RPMI7951 (cell line): ENCODE results near the gene CROCC2. TPM values are rescaled to one million over a fixed set of nuclear protein-coding genes. Genes with fewer than 3 reads are reported as not detected.

ENCODE experiments used
- DNase-seq: peaks from one replicate; pipeline ENCODE4 v3.0.0-alpha.2; 2012; ENCODE audit warnings: low read depth
- total RNA-seq: library from RNA; depleted of rRNA; stranded (reverse); fragments of >200 nt; shearing (Covaris generic); gene quantifications from 2 replicates; pipeline ENCODE4 v1.2.3, GENCODE V29; 2014

The CROCC2 gene
- total RNA-seq, 1 experiment from 2014 or later = 0.12 TPM

DNA sequence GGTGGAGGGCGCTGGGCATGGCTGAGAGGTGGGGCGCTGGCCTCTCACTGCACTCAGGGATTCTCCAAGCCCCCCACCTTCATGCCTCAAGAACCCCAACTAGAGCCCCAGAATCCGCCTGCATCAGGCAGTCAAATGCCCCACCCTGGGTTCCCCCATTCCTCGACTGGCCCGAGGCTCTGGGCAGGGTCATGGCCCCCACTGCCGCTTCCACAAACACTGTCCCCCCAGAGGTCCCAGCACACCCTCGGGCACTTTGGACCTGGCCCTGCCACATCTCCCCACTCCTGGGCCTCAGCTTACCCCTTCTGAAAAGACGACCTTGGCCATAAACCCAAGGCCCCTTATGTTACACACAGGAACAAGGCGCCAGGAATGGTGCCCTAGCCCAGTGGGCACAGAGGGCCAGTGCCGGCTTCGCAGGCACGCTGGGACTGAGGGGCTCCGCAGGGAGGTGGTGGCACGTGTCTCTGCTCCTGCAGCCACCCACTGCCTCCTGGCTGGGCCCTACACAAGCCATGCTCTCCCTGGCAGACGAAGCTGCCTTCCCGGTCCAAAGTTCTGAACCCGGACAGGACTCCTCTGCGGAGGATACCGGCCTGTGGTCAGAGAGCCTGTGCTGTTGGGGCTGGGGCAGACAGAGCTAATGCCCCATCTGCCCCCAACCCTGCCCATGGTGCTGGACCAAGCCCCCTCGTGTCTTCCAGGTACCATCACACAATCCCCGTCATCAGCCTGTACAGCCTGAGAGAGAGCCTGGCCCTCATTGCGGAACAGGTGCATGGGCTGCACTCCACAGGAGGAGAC is 30.7 kb upstream of the CROCC2 start:
- DNase-seq = no peak

GRCh38 chr2:240876035-240876474 is 30.1 kb upstream of the CROCC2 start:
- DNase-seq = no peak

DNA sequence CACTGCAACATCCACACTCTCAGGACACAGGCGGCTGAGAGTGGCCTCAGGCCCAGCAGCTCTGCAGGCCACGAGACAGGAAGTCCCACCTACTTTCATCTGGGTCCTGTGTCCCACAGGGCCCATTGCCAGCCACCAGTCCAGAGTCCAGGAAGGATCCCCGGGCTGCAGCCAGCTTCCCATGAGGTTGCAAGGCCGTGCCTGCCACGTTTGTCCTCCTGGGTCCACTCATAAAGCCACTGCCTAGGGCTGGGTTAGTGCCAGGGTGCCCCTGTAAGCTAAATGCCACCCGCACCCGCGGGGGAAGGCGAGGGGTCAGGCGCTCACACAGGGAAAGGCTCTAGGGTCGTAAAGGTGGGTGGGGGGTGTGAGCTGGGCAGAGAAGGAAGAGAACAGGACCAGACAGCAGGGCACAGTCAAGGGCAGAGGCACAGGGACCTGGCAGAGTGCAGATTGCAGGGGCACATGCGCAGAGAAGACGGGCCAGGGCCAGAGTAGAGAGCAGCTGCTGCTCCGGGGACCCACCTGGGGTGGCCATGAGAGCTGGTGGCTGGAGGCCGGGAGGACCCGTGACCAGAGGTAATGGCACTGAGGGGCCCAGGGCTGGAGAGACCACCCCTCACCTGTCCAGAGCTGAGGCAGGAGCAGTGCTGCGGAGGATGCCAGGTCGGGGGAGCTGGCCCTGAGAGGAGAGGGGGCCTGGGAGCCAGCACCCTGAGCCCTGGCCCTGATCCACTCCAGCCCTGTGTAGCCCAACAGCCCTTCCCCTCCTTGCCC is 29.5 kb upstream of the CROCC2 start:
- DNase-seq = no peak

DNA sequence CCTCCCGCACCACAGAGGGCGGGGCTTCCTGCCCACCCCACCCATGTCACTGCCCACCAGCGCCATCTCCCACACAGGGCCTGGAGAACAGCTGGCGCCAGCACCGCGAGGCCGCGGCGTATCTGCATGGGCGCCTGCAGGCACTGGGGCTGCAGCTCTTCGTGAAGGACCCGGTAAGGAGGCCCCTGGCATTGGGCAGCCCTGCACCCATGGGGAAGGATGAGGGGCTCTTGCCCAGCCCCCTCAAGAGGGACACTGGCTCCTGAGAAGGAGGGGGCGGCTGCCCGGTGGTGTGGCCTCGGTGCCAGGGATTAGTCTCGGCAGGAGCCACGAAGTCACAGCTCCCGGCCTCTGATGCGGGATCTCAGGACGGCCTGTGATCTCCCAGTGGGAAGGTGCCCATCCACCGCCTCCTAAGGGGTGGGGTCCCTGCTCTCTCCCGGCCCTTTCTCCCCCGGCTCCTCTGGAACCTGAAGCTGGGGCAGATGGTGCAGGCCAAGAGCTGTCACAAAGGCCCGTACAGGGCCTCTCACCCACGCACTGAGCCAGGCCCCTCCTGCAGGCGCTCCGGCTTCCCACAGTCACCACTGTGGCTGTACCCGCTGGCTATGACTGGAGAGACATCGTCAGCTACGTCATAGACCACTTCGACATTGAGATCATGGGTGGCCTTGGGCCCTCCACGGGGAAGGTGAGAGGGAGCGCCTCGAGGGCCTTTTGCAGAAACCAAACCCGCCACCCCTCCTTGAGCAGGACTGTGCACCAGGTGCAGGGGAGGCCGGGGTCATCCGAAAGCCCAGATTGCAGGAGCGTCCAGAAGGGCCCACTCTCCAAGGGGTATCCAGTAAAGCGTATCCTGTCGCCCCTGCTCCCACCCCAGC is 28.4 kb upstream of the CROCC2 start:
- no peak for DNase-seq

DNA sequence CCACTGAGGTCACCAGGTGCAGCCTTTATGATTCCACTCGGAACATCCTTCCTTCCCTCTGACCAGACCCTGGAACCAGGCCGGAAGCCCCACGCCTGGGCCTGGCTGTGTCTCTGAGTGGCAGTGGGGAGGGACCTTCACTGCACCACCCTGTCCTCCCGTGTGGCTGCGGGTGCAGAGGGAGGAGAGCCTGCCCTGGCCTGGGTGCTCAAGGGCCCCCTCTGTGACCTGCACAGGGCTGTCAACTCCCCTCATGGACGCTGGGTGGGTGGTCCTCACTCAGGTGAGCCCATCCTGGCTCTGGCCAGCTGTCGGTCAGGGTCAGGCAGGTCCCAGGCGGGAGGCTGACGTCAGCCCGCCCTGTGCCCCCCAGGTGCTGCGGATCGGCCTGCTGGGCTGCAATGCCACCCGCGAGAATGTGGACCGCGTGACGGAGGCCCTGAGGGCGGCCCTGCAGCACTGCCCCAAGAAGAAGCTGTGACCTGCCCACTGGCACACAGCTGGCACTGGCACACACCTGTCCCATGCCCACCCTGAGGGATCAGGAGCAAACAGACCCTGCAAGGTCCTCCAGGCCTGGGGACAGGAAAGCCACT is 27.7 kb upstream of the CROCC2 start:
- no peak for DNase-seq

DNA sequence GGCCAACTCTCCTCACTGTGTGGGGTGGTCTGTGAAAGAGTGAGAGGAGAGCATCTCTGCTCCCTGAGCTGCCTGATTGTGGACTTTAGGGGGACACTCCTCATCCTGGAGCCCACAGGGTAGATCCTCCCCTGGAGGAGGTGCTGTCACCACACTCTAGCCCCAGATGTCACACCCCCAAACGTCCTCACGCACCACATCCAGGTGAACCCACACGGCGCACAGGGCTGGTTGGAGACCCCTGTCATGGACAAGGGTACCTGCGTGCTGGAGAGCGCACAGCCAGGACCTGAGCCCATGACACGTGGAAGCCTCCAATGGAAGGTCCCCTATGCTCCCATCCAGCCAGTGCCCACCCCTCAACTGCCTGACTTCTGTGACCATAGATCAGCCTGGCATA is 27.0 kb upstream of the CROCC2 start:
- DNase-seq = no peak

DNA sequence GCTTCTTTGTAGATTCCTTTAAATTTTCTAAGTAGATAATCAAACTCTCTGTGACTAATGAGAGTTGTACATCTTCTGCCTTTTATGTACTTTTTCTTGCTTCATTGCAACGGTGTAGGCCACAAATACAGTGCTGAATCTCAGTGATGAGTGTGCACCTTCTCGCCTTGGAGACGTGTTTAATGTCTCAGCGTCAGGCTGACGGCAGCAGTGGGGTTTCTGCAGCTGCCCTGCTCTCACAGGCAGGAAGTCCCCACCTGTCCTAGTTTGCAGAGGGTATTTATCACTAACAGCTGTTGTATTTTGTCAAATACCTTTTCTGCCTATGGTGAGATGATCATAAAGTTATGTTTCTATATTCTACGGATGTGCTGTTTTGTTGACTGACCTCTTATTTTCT is 24.2 kb upstream of the CROCC2 start:
- no peak for DNase-seq

DNA sequence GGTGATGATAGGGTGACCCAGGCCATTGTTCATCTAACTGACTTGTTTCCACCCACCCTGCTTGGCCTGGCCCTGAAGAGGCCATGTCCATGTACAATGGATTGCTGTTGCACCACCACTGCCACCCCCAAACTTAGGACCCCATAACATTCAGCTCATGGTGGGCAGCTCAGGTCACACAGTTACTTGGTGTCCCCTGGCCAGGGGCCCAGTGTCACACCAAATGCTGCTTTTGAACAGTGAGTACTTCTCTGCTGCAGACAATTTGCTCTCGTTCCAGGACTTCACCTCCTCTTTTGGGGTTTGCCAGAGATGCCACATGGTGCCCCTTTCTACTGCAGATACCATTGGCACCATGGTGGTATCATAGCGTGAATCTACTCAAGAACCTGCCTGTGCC is 21.9 kb upstream of the CROCC2 start:
- no peak for DNase-seq

DNA sequence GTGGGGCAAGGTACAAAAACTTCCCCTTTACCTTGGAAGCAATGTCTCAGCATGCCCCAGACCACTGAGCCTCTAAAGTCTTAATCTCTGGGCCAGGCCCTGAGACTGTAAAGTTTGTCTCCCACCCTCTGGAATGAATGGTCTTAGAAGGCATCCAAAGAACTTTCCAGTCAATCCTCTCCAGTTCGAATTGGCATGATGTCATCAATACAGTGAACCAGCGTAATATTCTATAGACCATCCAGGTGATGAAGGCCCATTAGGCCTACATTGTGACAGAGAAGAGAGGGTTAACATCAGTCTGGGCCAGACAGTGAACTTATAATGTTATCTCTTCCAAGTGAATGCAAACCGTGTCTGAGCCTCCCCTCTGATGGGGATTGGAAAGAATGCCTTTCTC is 21.4 kb upstream of the CROCC2 start:
- no peak for DNase-seq

DNA sequence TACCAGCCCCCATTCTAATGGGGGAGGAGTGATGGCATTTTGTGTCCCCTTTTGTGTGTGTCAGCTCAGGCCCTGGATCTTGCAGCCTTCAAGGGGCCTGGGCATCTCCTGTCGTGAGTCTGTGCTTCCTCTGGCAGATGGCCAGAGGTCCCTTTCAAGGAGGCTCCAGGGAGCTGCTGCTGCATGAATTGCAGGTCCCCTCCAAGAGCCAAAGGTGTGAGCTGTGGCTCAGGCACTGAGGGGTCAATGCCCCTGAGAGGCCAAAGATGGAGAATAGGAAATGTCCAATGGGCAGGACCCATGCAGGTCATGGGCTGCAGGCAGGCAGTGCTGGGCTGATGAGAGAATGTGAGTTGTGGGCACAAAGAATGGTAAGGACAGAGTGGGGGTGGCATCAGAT is 20.6 kb upstream of the CROCC2 start:
- no peak for DNase-seq

- DNase-seq = no peak
Measured at GRCh38 chr2:240886023-240886565, 20.0 kb upstream of the CROCC2 start.

DNA sequence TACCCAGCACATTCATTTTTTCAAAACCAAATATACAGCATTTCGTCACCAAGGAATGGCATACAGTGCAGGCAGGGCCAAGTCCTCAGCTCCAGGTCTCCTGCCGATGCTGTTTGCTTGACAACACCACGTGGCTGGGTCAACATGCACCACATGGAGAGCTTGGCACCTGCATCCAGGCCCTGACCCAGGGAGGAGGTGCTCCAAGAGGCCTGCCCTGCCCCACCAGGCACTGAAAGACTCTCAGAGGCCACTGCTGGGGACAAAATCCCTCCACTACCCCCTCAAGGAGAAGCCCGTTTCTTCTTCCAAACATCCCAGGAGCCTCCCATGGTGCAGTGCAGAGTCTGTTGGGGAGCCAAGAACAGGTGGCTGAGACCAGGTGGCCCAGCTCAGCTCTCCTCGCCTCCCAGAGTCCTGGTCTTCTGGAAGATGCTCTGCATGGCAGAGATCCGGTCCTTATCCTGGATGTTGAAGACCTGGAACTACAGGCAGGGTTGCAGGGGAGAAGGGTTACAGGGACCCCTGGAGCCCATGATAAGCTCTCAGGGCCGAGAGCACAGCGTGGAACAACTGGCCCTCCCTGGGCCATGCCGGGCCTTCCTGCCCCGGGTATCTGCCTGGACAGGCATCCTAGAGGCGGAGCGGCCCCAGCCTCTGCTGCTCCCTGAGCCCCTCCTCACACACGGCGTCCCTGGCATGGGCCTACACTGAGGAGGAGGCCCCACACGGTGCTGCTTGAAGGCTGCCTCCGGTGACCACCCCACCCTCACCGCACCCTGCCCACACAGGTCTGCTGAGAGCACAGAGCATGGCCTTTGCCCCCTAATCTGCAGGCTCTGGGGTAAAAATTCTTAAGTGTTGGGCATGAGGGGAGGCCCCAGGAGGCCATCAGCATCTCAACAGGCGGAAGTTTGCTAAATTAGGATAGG is 19.2 kb upstream of the CROCC2 start:
- DNase-seq = no peak

DNA sequence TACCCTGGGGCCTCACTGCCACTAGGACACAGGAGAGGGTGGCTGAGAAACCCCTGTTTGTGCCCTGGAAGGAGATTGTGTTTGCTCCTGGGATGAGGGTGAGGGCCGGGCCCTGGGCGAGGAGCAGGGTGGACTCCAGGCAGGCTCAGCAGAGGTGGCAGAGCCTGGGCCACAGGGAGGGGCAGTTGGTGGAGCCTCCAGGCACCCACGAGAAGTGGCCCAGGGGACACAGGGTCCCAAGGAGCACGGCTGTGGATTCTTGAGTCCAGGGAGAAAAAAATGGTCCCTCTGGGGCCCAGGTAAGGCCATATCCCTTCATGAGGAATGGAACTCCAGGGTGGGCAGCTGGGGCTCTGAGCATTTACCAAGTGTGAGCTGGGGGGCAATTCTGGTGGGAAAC is 18.5 kb upstream of the CROCC2 start:
- no peak for DNase-seq

DNA sequence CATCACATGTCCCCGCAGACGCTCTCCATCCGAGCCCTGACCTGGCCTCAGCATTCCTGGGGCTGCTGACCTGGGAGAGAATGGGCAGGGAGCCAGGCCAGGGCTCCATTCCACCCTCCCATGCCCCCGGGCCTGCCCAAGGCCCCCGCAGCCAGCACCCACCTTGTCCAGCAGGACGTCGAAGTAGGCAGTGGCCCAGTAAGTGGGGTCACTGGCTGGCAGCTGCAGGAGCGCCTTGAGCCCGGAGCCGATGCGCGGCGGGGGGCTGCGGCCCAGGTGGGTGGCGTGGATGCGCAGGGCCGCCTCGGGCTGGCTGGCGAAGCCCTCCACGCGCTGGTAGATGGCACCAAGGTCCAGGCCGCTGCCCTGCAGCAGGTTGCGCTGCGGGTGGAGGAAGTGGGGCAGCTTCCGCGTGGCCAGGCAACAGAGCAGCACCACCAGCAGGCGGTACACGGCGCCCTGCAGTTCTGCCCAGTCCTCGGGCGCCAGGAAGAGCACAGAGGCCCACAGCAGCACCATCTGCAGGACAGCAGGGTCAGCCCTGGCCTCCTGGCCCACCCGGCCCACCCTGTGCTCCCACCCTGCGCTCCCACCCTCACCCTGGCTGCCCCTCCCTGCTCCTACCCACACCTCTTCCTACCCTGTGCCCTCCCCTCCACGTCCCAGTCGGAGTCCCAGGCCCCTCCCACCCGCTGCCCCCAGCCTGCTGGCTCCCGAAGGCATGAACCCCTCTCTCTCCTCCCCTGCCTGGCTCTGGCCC is 17.8 kb upstream of the CROCC2 start:
- no peak for DNase-seq

GRCh38 chr2:240888890-240889573 is 17.1 kb upstream of the CROCC2 start:
- DNase-seq = no peak

DNA sequence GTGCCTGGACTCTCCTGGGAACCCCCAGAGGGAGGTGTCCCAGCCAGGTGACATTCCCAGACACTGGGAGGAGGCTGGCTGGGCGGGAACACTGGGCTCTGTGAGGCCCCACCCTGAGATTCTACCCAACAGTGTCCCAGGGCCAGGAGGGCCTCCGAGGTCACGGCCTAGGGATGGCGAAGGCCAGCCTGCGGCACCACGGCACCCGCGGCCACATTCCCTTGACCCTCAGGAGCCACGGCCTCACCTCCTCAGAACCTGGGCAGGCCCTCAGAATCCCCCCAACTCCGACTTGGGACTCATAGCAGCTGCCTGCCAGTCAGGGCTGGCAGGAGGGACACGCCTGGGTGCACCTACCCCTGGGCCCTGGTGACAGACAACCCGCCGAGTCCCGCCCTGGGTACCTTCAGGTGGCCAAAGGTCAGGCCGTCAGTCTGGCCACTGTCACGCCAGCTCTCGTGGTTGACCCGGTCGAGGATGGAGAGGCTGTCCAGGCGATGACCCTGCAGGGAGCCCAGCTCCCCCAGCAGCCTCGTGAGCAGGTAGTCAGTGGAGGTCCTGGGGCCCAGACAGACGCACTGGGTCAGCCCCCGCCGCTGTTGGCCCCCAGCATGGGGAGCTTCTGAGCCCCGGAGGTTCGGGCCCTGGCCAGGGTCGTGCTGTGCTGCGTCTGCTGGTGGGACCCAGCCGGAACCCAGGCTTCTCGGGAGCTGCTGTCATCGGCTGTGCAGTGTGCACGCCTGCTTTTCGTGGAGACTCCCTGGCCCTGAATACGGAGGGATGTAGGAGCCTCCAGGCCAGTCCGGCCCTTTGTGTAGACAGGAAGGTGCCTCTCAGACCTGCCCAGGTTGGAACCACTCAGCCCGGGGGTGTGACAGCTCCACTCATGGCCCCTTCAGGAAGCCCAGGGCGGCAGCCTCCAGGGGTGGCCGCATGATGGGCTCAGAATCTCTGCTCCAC is 16.3 kb upstream of the CROCC2 start:
- no peak for DNase-seq

GRCh38 chr2:240890691-240891090 is 15.4 kb upstream of the CROCC2 start:
- no peak for DNase-seq
